ENCODE results near the gene RYR1.
"Not testable (repeated sequence)": the region's sequence is repeated elsewhere in the genome, so short reads cannot be mapped to it uniquely, and the experiment has no call there.

The RYR1 gene

DNA sequence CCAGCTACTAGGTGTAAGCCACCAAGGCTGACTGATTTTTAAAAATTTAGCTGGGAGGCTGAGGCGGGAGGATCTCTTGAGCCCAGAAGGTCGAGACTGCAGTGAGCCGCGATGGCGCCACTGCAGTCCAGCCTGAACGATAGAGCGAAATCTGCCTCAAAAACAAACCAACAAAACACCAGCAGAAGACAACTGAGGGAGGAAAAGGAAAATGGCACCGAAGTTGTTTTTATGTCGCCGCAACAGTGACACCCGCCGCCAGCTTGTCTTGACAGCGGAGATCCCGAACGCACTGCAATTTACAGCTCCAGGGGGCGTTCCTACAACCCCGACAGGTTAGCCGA, 30.9 kb upstream of the RYR1 start:
- TF ChIP-seq TAF1 (IDR thresholded peaks at IDR 0.05; ENCODE audit: borderline replicate concordance, low read depth, low read length) = no peak
- no peak for TF ChIP-seq POLR2AphosphoS5 (IDR thresholded peaks at IDR 0.05; ENCODE audit: low read depth, low read length)
- no peak for TF ChIP-seq POLR2A (IDR thresholded peaks at IDR 0.05; ENCODE audit: low read depth, low read length)
- DNase-seq (ENCODE audit: insufficient read length) (no peak), FAIRE-seq (no peak)

DNA sequence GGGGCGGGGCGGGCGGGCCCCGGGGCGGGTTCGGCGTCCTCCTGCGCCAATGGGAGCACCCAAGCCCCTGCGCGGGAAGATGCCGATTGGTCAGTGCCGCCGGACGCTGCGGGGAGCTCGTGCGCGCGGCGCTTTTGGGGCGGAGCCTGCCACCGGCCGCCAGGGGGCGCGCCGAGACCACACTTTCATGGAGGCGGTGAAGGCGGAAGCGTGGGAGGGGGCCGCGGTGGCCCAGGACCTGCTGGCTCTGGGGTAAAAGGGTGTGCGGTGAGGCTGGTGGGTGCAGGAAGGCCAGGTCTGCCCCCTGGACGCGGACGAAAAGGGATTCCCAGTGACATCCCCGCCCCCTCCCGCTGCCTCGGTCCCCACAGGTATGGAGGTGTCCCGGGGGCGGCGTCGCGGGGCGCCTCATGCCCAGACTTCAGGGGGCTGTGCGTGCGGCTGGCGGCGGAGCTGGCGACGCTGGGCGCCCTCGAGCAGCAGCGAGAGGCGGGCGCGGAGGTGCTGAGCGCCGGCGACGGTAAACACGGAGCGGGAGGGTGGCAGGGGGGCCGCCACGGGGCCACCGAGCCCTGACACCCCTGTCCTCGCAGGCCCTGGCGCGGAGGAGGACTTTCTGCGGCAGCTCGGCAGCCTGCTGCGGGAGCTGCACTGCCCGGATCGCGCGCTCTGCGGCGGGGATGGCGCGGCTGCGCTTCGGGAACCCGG, 30.4 kb upstream of the RYR1 start, which contains the start of gene FAM98C:
Gene FAM98C, plus strand, starts transcription at position 127 of the 708 bp plus-strand sequence. Its CDS starts 61 bp downstream, at position 188.
- peak; percentile 43; the same call in 1 of the 2 replicates for TF ChIP-seq POLR2A (IDR thresholded peaks at IDR 0.05; ENCODE audit: low read depth, low read length)
- no peak for TF ChIP-seq TAF1 (IDR thresholded peaks at IDR 0.05; ENCODE audit: borderline replicate concordance, low read depth, low read length)
- FAIRE-seq (peak; percentile 88), DNase-seq (ENCODE audit: insufficient read length) (peak; percentile 100)

DNA sequence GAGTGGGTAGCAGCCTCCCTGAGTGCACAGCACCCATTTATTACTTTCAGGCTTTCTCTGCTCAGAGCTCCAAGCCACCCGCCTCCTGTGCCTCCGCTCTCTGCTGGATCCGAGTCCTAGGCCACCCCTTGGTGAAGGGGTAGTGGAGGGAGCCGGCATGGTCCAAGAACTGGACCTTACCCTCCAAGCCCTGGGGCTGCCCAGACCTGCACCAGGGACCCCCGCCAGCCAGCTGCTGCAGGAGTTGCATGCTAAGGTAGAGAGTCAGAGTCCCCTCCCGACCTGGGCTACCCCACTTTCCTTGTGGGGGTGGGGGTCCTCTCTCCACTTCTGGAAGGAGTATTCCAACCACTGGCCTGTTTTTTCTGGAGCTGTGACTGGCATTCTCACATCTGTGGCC, 28.6 kb upstream of the RYR1 start:
- no peak for TF ChIP-seq POLR2AphosphoS5 (IDR thresholded peaks at IDR 0.05; ENCODE audit: low read depth, low read length)
- no peak for TF ChIP-seq TAF1 (IDR thresholded peaks at IDR 0.05; ENCODE audit: borderline replicate concordance, low read depth, low read length)
- TF ChIP-seq POLR2A (IDR thresholded peaks at IDR 0.05; ENCODE audit: low read depth, low read length) = no peak
- DNase-seq (ENCODE audit: insufficient read length) = no peak
- no peak for FAIRE-seq

DNA sequence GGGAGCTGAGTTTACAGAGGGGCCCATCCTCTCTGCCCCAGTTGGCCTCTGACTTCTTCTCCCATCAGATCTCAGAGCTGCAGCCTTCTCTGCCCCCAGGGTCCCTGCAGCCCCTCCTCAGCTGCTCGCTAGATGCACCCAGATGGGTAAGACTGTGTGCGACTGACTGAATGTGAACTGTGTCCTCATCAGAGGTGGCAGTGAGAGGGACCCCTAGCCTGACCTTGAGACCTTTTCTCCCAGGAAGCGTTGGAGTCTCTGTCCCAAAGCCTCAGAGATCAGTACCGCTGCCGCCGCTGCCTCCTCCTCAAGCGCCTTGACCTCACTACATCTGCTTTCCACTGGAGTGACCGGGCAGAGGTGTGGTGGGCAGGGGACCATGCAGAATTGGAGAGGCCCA, 28.2 kb upstream of the RYR1 start:
- DNase-seq (ENCODE audit: insufficient read length) (no peak), FAIRE-seq (no peak)
- no peak for TF ChIP-seq POLR2A (IDR thresholded peaks at IDR 0.05; ENCODE audit: low read depth, low read length)
- no peak for TF ChIP-seq POLR2AphosphoS5 (IDR thresholded peaks at IDR 0.05; ENCODE audit: low read depth, low read length)
- TF ChIP-seq TAF1 (IDR thresholded peaks at IDR 0.05; ENCODE audit: borderline replicate concordance, low read depth, low read length) = no peak

DNA sequence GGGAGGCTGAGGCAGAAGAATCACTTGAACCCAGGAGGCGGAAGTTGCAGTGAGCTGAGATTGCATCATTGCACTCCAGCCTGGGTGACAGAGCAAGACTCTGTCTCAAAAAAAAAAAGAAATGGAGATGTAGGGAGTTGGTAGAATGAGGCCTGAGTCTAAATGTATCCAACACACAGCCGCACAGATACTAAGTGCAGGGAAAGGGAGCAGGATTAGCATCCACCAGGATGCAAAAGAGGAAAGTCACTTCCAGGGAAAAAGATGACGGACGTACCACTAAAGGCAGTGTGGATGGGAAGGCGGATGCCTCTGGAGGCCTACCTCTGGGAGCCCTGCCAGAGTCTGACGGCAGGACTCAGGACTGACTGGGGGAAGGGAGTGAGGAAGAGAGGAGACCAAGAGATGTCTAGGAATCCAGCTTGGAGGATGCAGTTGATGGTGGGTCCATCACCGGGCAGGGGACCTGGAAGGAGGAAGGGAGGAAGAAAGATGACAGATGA, 23.8 kb upstream of the RYR1 start:
- FAIRE-seq = no peak
- TF ChIP-seq POLR2A (IDR thresholded peaks at IDR 0.05; ENCODE audit: low read depth, low read length) = no peak
- TF ChIP-seq POLR2AphosphoS5 (IDR thresholded peaks at IDR 0.05; ENCODE audit: low read depth, low read length) = no peak
- no peak for TF ChIP-seq TAF1 (IDR thresholded peaks at IDR 0.05; ENCODE audit: borderline replicate concordance, low read depth, low read length)
- no peak for DNase-seq (ENCODE audit: insufficient read length)

DNA sequence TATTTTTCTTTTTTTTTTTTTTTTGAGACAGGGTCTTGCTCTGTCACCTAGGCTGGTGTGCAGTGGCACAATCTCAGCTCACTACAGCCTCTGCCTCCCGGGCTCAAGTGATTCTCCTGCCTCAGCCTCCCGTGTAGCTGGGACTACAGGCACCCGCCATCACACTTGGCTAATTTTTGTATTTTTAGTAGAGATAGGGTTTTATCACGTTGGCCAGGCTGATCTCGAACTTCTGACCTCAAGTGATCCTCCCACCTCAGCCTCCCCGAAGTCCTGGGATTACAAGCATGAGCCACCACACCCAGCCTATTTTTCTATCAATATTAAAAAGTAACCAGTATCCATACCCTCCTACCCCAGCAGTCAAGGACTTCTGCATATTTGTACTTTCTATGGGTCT, 23.1 kb upstream of the RYR1 start:
- FAIRE-seq; DNase-seq (ENCODE audit: insufficient read length): not testable (repeated sequence)

DNA sequence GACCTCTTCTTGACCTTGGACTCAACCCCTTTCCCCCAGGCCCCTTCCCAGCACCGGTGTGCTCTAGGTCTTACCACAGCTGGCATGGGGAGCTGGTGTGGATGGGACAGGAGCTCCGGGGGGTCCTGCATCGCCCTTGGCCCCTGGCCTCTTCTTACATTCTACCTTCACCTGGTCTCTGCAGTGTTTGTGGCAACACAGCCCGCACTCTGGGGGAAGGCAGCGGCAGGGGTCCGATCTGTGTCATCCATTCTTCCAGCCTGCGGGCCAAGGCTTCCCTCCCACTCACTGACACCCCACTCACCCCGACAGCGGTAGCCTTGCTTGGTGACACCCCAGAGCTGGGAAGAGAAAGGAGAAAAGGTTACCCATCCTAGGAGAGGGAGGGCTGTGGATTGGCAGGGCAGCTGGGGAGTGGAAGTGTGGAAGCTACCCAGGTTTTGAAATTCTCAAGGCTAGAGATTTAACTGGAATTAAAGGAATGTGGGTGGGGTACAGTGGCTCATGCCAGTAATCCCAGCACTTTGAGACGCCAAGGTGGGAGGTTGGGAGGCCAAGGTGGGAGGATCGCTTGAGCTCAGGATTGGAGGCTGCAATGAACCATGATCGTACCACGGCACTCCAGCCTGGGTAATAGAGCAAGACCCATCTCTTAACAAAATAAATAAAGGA, 22.3 kb upstream of the RYR1 start:
- DNase-seq (ENCODE audit: insufficient read length) (no peak), FAIRE-seq (no peak)
- no peak for TF ChIP-seq POLR2A (IDR thresholded peaks at IDR 0.05; ENCODE audit: low read depth, low read length)
- TF ChIP-seq TAF1 (IDR thresholded peaks at IDR 0.05; ENCODE audit: borderline replicate concordance, low read depth, low read length) = no peak
- no peak for TF ChIP-seq POLR2AphosphoS5 (IDR thresholded peaks at IDR 0.05; ENCODE audit: low read depth, low read length)

DNA sequence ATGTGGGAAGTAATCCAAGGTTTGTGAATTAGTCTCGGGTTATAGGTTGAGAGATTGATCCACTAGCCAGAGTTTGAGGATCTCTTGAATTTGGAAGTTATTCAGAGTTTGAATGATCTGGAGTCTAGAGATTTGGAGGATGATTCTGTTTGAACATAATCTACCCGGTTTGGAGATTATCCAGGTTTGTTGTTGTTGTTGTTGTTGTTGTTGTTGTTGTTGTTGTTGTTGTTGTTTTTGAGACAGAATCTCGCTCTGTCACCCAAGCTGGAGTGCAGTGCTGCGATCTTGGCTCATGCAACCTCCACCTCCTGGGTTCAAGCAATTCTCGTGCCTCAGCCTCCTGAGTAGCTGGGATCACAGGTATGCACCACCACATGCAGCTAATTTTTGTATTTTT, 21.6 kb upstream of the RYR1 start:
- DNase-seq (ENCODE audit: insufficient read length); FAIRE-seq: not testable (repeated sequence)

DNA sequence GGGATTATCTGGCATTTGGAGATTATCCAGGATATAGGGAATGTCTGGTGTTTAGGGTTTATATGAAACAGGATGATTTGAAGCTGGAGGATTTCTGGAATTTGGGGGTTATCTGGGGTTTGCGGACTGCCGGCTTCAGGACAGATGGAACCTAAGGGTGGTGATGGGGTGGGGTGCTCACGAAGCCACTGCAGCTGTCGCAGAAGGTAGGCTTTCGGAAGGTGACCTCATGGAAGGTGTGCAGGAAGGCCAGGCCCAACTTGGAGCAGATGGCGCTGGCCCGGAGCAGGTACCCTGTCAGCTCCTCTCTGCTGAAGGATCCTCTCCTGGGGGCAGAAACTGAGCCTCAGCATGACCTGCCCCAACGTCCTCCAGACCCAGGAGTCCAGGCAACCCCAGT, 21.0 kb upstream of the RYR1 start:
- DNase-seq (ENCODE audit: insufficient read length) (no peak), FAIRE-seq (no peak)
- no peak for TF ChIP-seq POLR2AphosphoS5 (IDR thresholded peaks at IDR 0.05; ENCODE audit: low read depth, low read length)
- no peak for TF ChIP-seq TAF1 (IDR thresholded peaks at IDR 0.05; ENCODE audit: borderline replicate concordance, low read depth, low read length)
- TF ChIP-seq POLR2A (IDR thresholded peaks at IDR 0.05; ENCODE audit: low read depth, low read length) = no peak

DNA sequence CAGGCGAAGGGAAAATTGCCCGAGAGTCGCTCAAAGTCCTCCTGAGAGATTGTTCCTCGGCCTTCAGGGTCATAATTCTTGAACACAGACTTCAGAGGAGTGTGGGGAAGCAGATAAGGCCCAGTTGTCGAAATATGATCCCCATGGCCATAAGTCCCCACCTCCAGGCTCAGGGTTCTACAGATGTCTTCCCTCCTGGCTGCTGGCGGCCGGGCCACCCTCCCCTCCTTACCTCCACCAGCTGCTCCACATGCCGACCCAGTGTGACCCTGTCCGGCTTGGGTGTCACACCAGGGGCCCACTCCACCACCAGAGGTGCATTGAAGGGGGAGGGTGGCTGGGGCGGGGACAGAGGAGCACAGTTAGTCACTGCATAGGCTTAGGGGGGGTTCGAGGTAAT, 20.5 kb upstream of the RYR1 start:
- FAIRE-seq (no peak), DNase-seq (ENCODE audit: insufficient read length) (no peak)
- no peak for TF ChIP-seq POLR2A (IDR thresholded peaks at IDR 0.05; ENCODE audit: low read depth, low read length)
- TF ChIP-seq POLR2AphosphoS5 (IDR thresholded peaks at IDR 0.05; ENCODE audit: low read depth, low read length) = no peak
- no peak for TF ChIP-seq TAF1 (IDR thresholded peaks at IDR 0.05; ENCODE audit: borderline replicate concordance, low read depth, low read length)

DNA sequence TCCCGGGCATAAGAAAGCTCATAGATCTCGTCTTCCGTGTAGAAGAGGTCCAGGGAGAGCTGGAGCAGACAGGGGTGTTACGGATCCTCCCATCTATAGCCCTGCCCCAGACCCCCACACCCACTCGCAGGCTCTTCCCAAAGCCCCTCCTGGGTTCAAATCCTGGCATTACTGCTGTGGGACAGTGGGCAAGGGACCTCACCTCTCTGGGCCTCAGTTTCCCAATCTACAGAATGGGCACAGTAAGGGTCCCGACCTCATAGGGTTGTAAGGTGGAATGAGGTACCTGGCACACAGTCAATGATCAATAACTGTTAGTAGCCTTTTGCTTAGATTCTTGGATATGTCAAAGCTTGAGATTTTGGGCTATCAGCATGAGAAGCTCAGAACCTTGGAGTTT, 20.1 kb upstream of the RYR1 start:
- TF ChIP-seq POLR2A (IDR thresholded peaks at IDR 0.05; ENCODE audit: low read depth, low read length) (no peak), POLR2AphosphoS5 (IDR thresholded peaks at IDR 0.05; ENCODE audit: low read depth, low read length) (no peak), TAF1 (IDR thresholded peaks at IDR 0.05; ENCODE audit: borderline replicate concordance, low read depth, low read length) (no peak)
- DNase-seq (ENCODE audit: insufficient read length) = no peak
- no peak for FAIRE-seq

DNA sequence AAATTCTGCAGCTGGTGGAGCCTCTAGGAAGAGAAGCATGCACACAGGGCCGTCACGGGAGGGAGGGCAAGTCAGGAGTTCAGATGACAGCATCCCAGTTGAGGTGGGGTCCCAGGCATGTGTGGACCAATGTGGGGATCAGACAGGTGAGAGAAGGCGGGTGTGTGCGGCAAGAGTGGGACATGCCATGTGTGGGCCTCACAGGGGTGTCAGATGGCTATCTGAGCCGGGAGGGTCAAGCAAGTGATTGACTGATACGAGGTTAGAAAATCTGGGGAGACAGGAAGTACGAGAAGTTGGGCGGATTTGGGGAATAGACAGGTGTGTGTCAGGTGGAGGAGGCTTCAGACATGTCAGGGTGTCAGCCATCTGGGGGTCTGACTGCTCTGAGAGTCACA, 16.3 kb upstream of the RYR1 start:
- TF ChIP-seq POLR2A (IDR thresholded peaks at IDR 0.05; ENCODE audit: low read depth, low read length) = no peak
- TF ChIP-seq TAF1 (IDR thresholded peaks at IDR 0.05; ENCODE audit: borderline replicate concordance, low read depth, low read length) = no peak
- no peak for TF ChIP-seq POLR2AphosphoS5 (IDR thresholded peaks at IDR 0.05; ENCODE audit: low read depth, low read length)
- DNase-seq (ENCODE audit: insufficient read length) (no peak), FAIRE-seq (no peak)

Measured in GM12892 (cell line).